NB4 (cell line): ENCODE data around the gene CADM1.

Experiments used
- DNase-seq: peaks from one replicate; pipeline ENCODE4 v3.0.0; 2010; ENCODE audit warnings: low read depth
- H3K4me3 ChIP-seq: one replicate; pipeline ENCODE4 v1.5.1; 2011; ENCODE audit warnings: mild to moderate bottlenecking, low read depth, low read length, moderate library complexity
- MYC ChIP-seq: IDR thresholded peaks from 2 replicates; pipeline ENCODE4 v1.6.1; 2011; ENCODE audit warnings: low read depth, low read length
- POLR2A ChIP-seq: IDR thresholded peaks from 2 replicates; pipeline ENCODE4 v1.6.1; 2011; ENCODE audit warnings: mild to moderate bottlenecking; ENCODE audit not compliant: insufficient read length; ENCODE audit errors: extremely low read depth
- TF ChIP-seq, protein P1 (sequence below): IDR thresholded peaks from 2 replicates; pipeline ENCODE4 v1.6.1; 2011; ENCODE audit warnings: low read depth, low read length
- TF ChIP-seq, protein P2 (sequence below): IDR thresholded peaks from one replicate; pipeline ENCODE4 v1.5.1; 2012; ENCODE audit warnings: low read depth, low read length

CADM1 gene

DNA sequence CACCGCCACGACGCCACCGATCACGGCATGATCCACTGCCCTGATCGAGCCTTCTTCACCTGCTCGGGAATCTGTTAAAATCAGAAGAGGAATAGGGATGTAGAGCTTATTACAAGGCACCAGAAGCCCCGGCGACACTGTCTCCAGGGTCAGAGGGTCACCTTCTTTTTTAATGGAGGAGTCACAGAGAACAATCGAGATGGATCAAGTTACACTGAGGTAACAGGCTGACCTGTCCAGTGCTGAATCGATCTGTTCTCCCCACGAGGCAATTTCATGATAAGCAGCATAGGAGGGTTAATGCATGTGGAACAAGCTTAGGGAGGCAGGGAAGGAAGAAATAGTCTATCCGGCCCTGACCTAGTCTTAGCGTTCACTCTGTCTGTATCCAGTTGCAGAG lies 325.5 kb downstream of the CADM1 start:
- H3K4me3 ChIP-seq: no peak overlapping the region
- TF ChIP-seq MYC: no peak
- TF ChIP-seq, protein P1, sequence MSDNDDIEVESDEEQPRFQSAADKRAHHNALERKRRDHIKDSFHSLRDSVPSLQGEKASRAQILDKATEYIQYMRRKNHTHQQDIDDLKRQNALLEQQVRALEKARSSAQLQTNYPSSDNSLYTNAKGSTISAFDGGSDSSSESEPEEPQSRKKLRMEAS: no peak
- TF ChIP-seq, protein P2, sequence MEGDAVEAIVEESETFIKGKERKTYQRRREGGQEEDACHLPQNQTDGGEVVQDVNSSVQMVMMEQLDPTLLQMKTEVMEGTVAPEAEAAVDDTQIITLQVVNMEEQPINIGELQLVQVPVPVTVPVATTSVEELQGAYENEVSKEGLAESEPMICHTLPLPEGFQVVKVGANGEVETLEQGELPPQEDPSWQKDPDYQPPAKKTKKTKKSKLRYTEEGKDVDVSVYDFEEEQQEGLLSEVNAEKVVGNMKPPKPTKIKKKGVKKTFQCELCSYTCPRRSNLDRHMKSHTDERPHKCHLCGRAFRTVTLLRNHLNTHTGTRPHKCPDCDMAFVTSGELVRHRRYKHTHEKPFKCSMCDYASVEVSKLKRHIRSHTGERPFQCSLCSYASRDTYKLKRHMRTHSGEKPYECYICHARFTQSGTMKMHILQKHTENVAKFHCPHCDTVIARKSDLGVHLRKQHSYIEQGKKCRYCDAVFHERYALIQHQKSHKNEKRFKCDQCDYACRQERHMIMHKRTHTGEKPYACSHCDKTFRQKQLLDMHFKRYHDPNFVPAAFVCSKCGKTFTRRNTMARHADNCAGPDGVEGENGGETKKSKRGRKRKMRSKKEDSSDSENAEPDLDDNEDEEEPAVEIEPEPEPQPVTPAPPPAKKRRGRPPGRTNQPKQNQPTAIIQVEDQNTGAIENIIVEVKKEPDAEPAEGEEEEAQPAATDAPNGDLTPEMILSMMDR: no peak
- TF ChIP-seq POLR2A: no peak
- DNase-seq: no peak

DNA sequence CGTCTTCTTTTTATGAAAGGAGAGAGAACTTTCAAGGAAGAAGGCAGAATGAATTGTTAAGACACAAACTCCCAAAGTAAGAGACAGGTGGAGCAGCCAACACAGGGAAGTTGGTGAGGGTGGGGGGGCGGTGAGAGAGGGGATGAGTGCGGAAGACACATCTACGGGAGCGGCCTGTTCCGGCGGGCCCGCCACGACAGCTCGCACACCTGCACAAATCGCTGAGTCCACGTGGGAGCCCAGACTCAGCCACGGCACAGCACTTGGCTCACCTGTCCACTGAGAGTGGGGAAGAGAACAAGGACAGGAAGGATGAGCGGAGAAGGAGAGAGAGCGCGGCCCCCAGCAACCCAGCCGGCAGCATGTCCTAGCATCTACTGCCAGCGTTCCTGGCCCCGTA lies 331.1 kb downstream of the CADM1 start:
- no peak for DNase-seq
- H3K4me3 ChIP-seq: no peak overlapping the region
- TF ChIP-seq, protein P2: no peak
- TF ChIP-seq MYC (no peak), POLR2A (no peak)
- TF ChIP-seq, protein P1: no peak

DNA sequence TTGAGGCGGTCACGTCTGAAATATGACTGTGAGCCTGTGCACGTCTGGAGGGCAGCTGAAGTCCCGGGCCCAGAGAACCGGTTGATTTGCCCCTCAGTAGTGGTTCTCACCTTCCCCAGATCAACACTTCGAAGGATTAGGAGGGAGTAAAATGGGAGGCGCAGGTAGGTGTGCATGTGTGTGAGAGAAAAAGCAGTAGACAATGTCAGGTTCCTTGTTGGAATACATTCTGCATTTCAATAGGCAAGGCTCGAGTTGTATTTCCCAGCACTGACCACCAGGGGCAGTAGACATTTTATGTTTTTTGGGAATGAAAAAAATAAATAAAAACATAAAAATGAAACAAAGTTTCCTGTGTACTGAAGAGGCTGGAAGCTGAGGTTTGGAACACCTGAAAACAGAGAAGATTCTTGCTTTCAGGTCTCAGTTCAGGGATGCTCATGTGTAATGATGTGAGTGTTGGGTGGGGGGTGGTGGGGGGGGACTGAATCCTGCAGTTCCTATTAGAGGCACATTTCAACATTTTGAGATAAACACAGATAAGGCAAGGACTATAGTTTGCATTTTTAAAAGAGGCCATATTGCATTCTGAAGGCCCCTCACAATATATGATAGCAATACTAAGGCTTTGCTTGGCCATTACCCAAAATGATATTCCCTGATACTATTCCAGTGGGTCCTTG lies 333.9 kb downstream of the CADM1 start:
- peak; percentile 30 for DNase-seq
- no peak overlapping the region for H3K4me3 ChIP-seq
- no peak for TF ChIP-seq POLR2A
- TF ChIP-seq, protein P2: peak; percentile 65

DNA sequence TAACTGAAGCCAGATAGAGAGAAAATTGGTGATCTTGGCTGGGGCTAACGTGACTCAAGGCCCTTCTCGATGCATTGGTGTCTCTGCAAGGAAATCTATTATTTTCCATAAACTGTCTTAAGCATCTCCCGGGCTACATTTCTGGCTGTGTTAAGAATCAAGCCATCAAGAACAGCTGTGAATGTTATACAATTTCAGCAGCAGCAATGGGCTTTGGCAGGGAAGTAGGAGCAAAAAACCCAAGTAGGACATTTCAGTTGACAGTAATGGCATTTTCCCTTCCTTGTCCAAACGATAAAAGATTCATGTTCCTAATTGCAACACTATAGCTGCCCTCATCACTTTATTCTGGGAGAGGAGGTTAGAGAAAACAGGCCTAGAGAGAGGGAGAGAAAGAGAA lies 335.0 kb downstream of the CADM1 start:
- TF ChIP-seq POLR2A (no peak), MYC (no peak)
- TF ChIP-seq, protein P1: no peak
- TF ChIP-seq, protein P2: no peak
- no peak overlapping the region for H3K4me3 ChIP-seq
- no peak for DNase-seq

DNA sequence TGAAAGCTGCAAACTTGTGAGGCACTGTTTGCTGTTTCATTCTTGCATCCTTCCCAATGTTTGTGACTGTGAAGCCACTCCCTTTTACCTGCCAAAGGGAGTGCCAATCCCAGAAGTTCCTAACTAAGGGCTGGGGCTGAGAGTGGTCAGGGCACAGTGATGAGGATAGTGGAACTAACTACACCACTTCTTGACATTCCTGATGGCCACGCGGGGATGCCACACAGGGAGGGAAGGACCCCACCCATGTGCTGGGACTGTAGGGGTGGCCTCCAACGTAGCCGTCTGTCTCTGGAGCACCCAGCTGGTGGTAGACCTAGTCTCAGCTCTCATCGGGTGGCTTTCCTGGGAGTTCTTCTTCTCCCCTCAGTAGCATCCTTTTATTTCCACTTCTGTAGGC lies 335.5 kb downstream of the CADM1 start:
- TF ChIP-seq, protein P1: no peak
- TF ChIP-seq, protein P2: no peak
- TF ChIP-seq MYC (no peak), POLR2A (no peak)
- no peak for DNase-seq
- no peak overlapping the region for H3K4me3 ChIP-seq

DNA sequence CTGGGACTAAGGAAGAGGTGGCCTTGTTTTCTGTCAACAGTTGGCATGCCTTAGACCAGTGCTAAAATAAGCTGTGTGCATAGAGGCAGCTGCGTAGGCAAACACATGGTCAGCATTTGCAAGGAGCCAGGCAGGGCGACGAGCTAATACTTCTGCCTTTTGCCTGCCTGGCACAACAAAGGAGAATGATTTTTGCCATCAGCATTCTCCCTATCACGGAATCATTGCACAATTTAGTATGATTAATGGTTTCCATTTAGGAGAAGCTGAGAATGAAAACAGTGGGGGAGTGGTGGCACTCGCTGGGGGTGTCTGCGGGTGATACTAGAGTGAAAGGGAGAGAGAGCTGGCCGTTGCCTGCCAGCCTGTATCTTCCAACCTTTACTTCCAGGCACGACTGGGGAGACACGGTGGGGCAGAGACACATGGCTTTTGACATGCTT lies 336.0 kb downstream of the CADM1 start:
- TF ChIP-seq, protein P1: no peak
- TF ChIP-seq POLR2A (no peak), MYC (no peak)
- TF ChIP-seq, protein P2: no peak
- no peak for DNase-seq
- H3K4me3 ChIP-seq: no peak overlapping the region
